ENCODE data around the gene GPAM.
"Not testable (repeated sequence)": the region's sequence is repeated elsewhere in the genome, so short reads cannot be mapped to it uniquely, and the experiment has no call there.

The GPAM gene

DNA sequence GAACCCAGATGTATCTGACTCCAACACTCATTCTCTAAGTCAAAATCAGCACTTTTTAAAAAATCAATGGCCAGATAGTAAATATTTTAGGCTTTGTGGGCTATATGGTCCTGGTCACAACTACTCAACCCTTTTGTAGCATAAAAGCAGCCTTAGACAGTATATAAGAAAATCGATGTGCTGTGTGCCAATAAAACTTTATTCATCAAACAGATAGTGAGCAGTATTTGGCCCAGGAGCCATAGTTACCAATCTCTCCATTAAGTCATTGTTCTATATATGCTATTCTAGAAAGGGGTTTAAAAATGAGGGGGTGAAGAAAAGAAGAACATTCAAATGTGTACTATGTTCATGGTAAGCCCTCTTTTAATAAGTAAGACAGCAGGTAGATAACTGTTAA is 18.5 kb upstream of the GPAM start:
- no peaks in the 10 kb centered on the region for H3K36me3 ChIP-seq (ENCODE audit: insufficient read depth, low read length)
- no peak overlapping the region for H3K4me3 ChIP-seq (ENCODE audit: low read depth in 1 of 2, low read length in 2 of 2)
- no peaks in the 10 kb centered on the region for H3K9me3 ChIP-seq (ENCODE audit: insufficient read depth, low read length, severe bottlenecking)
- ATAC-seq (ENCODE audit: insufficient read depth, low read depth), result no peak
- H3K27ac ChIP-seq (ENCODE audit: low read length), result no peak overlapping the region
- TF ChIP-seq, protein P1, sequence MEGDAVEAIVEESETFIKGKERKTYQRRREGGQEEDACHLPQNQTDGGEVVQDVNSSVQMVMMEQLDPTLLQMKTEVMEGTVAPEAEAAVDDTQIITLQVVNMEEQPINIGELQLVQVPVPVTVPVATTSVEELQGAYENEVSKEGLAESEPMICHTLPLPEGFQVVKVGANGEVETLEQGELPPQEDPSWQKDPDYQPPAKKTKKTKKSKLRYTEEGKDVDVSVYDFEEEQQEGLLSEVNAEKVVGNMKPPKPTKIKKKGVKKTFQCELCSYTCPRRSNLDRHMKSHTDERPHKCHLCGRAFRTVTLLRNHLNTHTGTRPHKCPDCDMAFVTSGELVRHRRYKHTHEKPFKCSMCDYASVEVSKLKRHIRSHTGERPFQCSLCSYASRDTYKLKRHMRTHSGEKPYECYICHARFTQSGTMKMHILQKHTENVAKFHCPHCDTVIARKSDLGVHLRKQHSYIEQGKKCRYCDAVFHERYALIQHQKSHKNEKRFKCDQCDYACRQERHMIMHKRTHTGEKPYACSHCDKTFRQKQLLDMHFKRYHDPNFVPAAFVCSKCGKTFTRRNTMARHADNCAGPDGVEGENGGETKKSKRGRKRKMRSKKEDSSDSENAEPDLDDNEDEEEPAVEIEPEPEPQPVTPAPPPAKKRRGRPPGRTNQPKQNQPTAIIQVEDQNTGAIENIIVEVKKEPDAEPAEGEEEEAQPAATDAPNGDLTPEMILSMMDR (IDR thresholded peaks at IDR 0.05; ENCODE audit: borderline replicate concordance, extremely low read depth, low read length, poor library complexity, severe bottlenecking), result no peak
- no peak for TF ChIP-seq EZH2 (IDR thresholded peaks at IDR 0.05; ENCODE audit: borderline replicate concordance, low read depth, low read length, severe bottlenecking)
- no peak overlapping the region for H2AFZ ChIP-seq (ENCODE audit: low read depth, low read length)
- DNase-seq, result no peak
- no peaks in the 10 kb centered on the region for H4K20me1 ChIP-seq (ENCODE audit: insufficient read depth, low read length)
- peaks cover 8% of the 10 kb centered on the region for H3K27me3 ChIP-seq (ENCODE audit: insufficient read depth, low read length, poor library complexity)
- no peaks in the 10 kb centered on the region for H3K4me1 ChIP-seq (ENCODE audit: insufficient read depth, low read length)
- H3K4me2 ChIP-seq (ENCODE audit: insufficient read depth, low read length), result no peak overlapping the region
- no peak overlapping the region for H3K9ac ChIP-seq (ENCODE audit: low read depth, low read length)
- no peaks in the 10 kb centered on the region for H3K79me2 ChIP-seq (ENCODE audit: insufficient read depth, low read length)

GRCh38 chr10:112201334-112201733 is 17.8 kb upstream of the GPAM start:
- no peak for TF ChIP-seq EZH2 (IDR thresholded peaks at IDR 0.05; ENCODE audit: borderline replicate concordance, low read depth, low read length, severe bottlenecking)
- TF ChIP-seq, protein P1 (IDR thresholded peaks at IDR 0.05; ENCODE audit: borderline replicate concordance, extremely low read depth, low read length, poor library complexity, severe bottlenecking), result no peak
- no peak overlapping the region for H3K27ac ChIP-seq (ENCODE audit: low read length)
- H2AFZ ChIP-seq (ENCODE audit: low read depth, low read length), result no peak overlapping the region
- no peaks in the 10 kb centered on the region for H3K9me3 ChIP-seq (ENCODE audit: insufficient read depth, low read length, severe bottlenecking)
- no peak overlapping the region for H3K4me2 ChIP-seq (ENCODE audit: insufficient read depth, low read length)
- H3K4me1 ChIP-seq (ENCODE audit: insufficient read depth, low read length), result no peaks in the 10 kb centered on the region
- peaks cover 8% of the 10 kb centered on the region for H3K27me3 ChIP-seq (ENCODE audit: insufficient read depth, low read length, poor library complexity)
- H3K9ac ChIP-seq (ENCODE audit: low read depth, low read length), result no peak overlapping the region
- H4K20me1 ChIP-seq (ENCODE audit: insufficient read depth, low read length), result no peaks in the 10 kb centered on the region
- no peak for DNase-seq
- no peaks in the 10 kb centered on the region for H3K79me2 ChIP-seq (ENCODE audit: insufficient read depth, low read length)
- H3K36me3 ChIP-seq (ENCODE audit: insufficient read depth, low read length), result no peaks in the 10 kb centered on the region
- no peak overlapping the region for H3K4me3 ChIP-seq (ENCODE audit: low read depth in 1 of 2, low read length in 2 of 2)
- no peak for ATAC-seq (ENCODE audit: insufficient read depth, low read depth)

DNA sequence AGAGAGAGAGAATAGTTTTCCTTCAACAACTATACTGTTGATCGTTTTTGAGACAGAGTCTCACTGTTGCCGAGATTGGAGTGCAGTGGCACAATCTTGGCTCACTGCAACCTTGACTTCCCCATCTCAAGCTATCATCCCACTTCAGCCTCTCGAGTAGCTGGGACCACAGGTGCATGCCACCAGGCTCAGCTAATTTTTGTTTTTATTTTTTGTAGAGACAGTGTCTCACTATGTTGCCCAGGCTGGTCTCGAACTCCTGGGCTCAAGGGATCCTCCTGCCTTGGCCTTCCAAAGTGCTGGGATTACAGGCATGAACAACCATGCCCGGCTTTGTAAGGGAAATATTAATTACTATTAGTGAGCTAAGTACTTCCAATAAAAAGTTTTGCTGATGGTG is 16.7 kb upstream of the GPAM start:
- H3K36me3 ChIP-seq (ENCODE audit: insufficient read depth, low read length); H3K4me2 ChIP-seq (ENCODE audit: insufficient read depth, low read length); H3K4me1 ChIP-seq (ENCODE audit: insufficient read depth, low read length); H3K9ac ChIP-seq (ENCODE audit: low read depth, low read length); H3K4me3 ChIP-seq (ENCODE audit: low read depth in 1 of 2, low read length in 2 of 2); H3K9me3 ChIP-seq (ENCODE audit: insufficient read depth, low read length, severe bottlenecking); H4K20me1 ChIP-seq (ENCODE audit: insufficient read depth, low read length); H2AFZ ChIP-seq (ENCODE audit: low read depth, low read length); DNase-seq; H3K79me2 ChIP-seq (ENCODE audit: insufficient read depth, low read length); H3K27ac ChIP-seq (ENCODE audit: low read length); H3K27me3 ChIP-seq (ENCODE audit: insufficient read depth, low read length, poor library complexity); ATAC-seq (ENCODE audit: insufficient read depth, low read depth): not testable (repeated sequence)

GRCh38 chr10:112197662-112198061 is 14.1 kb upstream of the GPAM start:
- not testable (repeated sequence) for H2AFZ ChIP-seq (ENCODE audit: low read depth, low read length); H4K20me1 ChIP-seq (ENCODE audit: insufficient read depth, low read length); H3K9ac ChIP-seq (ENCODE audit: low read depth, low read length); H3K27me3 ChIP-seq (ENCODE audit: insufficient read depth, low read length, poor library complexity); H3K4me2 ChIP-seq (ENCODE audit: insufficient read depth, low read length); H3K4me1 ChIP-seq (ENCODE audit: insufficient read depth, low read length); DNase-seq; ATAC-seq (ENCODE audit: insufficient read depth, low read depth); H3K9me3 ChIP-seq (ENCODE audit: insufficient read depth, low read length, severe bottlenecking); H3K27ac ChIP-seq (ENCODE audit: low read length); H3K36me3 ChIP-seq (ENCODE audit: insufficient read depth, low read length); H3K4me3 ChIP-seq (ENCODE audit: low read depth in 1 of 2, low read length in 2 of 2); H3K79me2 ChIP-seq (ENCODE audit: insufficient read depth, low read length)
